Measurements from ENCODE around the gene ATG16L1.

- TF ChIP-seq MXI1 (IDR thresholded peaks at IDR 0.05; ENCODE audit: borderline replicate concordance, low read depth, low read length) (no peak), CTCF (conservative IDR thresholded peaks at IDR 0.05; ENCODE audit: low read depth, low read length) (no peak), CEBPB (IDR thresholded peaks at IDR 0.05; ENCODE audit: low read depth, low read length) (no peak), RCOR1 (IDR thresholded peaks at IDR 0.05; ENCODE audit: insufficient replicate concordance, low read length) (no peak), POLR2A (IDR thresholded peaks at IDR 0.05; ENCODE audit: low read depth, low read length) (no peak), MAFK (IDR thresholded peaks at IDR 0.05; ENCODE audit: low read depth, low read length) (no peak), SMC3 (IDR thresholded peaks at IDR 0.05; ENCODE audit: low read depth, low read length) (no peak)
Observed at GRCh38 chr2:233265899-233266431, 14.5 kb downstream of the ATG16L1 start.

All from IMR-90 (cell line).